ENCODE results near the gene NUB1. TPM values are rescaled to one million over a fixed set of nuclear protein-coding genes. Genes with fewer than 3 reads are reported as not detected.

The NUB1 gene
- total RNA-seq, 4 donors from 2014 or later = 16.8 to 46.7 (median 26.1) TPM

DNA sequence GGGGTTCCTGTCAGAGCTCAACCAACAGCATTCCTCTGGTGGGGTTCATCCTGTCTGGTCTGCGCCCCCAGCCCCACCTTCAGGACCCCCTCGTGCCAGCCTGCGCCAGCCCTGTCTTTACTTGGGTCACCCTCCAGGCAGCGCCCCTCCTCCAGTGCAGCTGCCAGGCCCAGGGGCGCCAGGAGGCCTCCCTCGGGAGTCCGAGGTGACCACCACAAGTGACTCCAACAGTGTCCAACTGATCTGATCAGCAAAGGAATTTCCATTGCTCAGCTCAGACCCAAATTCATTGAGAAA is 57.6 kb downstream of the NUB1 start:
- Histone ChIP-seq H3K4me1 (peaks cover 0 to 11% (median 6%) of the 10 kb centered on the region in 3 donors), H3K4me3 (no peak overlapping the region), H3K27ac (no peak overlapping the region), H3K36me3 (no peaks in the 10 kb centered on the region), H3K27me3 (peaks cover 0 to 33% (median 0%) of the 10 kb centered on the region in 4 donors), H3K9me3 (no peaks in the 10 kb centered on the region)
- TF ChIP-seq, protein P1, sequence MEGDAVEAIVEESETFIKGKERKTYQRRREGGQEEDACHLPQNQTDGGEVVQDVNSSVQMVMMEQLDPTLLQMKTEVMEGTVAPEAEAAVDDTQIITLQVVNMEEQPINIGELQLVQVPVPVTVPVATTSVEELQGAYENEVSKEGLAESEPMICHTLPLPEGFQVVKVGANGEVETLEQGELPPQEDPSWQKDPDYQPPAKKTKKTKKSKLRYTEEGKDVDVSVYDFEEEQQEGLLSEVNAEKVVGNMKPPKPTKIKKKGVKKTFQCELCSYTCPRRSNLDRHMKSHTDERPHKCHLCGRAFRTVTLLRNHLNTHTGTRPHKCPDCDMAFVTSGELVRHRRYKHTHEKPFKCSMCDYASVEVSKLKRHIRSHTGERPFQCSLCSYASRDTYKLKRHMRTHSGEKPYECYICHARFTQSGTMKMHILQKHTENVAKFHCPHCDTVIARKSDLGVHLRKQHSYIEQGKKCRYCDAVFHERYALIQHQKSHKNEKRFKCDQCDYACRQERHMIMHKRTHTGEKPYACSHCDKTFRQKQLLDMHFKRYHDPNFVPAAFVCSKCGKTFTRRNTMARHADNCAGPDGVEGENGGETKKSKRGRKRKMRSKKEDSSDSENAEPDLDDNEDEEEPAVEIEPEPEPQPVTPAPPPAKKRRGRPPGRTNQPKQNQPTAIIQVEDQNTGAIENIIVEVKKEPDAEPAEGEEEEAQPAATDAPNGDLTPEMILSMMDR (IDR thresholded peaks at IDR 0.05) = no peak
- no peak for TF ChIP-seq POLR2A (IDR thresholded peaks at IDR 0.05)
- 93% methylated on average over 3 of the region's 7 CpGs; no CpG with 5 or more reads in 1 of the 2 donors for WGBS, 2 donors
- intact Hi-C loops (cut with DNase I) = no loop called here
- DNase-seq = no peak

DNA sequence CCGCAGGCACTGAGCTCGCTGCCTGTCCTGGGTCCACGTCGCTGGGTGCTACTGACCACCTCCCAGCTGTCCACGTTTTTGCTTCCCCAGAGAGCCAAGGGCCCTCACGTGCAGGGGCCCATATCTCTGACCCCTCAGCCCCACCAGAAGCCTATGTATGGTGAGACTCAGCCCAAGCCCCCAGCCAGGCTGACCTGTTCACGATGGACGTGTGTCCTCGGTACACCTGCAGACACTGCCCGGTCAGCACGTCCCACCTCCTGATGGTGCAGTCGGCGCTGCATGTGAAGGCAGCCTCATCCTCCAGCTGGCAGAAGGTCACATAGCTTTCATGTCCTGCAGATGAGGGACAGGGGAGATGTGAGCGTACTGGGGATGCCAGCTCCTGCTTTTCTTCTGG is 58.3 kb downstream of the NUB1 start:
- intact Hi-C loops (cut with DNase I) = no loop called here
- Histone ChIP-seq H3K4me1 (peaks cover 0 to 17% (median 8%) of the 10 kb centered on the region in 3 donors), H3K27ac (no peak overlapping the region), H3K4me3 (no peak overlapping the region), H3K9me3 (no peaks in the 10 kb centered on the region), H3K36me3 (no peaks in the 10 kb centered on the region), H3K27me3 (peaks cover 0 to 30% (median 0%) of the 10 kb centered on the region in 4 donors)
- 80 to 85% methylated on average over 9 to 11 of the region's 14 CpGs for WGBS, 2 donors
- DNase-seq = no peak
- TF ChIP-seq, protein P1 (IDR thresholded peaks at IDR 0.05) = no peak
- no peak for TF ChIP-seq POLR2A (IDR thresholded peaks at IDR 0.05)

DNA sequence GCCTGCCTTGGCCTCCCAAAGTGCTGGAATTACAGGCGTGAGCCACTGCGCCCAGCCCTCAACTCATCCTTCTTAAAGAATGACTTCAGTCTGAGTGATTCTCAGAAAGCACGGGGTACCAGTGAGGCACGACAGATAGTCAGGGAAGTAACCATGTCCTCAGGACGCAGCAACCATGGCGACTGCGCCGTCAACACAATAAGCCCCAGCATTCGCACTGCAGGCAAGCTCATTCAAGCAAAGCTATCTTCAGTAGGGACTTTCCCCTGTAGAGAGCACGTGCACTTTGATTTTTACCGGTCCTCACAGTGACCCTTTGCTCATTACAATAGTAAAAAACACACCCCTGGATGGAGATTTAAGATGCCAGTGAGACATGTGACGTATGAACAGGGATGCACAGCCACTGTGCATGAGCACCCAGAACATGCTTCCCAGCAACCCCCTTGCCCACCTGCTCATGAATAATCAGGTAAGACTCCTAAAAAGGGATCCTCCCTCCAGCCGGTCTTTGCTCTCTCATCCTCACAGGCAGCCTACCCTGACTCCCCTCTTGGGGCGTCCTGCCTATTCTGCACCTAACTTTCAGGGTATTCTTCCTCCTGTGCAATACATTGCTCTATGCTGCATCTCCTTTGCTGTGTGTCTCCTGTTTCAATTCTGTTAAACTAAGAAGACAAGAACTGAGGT is 59.2 kb downstream of the NUB1 start:
- no peak overlapping the region for H3K4me3 ChIP-seq
- H3K27ac ChIP-seq = no peak overlapping the region
- TF ChIP-seq, protein P1 (IDR thresholded peaks at IDR 0.05) = no peak
- TF ChIP-seq POLR2A (IDR thresholded peaks at IDR 0.05) = no peak
- 41% methylated on average over 5 to 9 of the region's 14 CpGs for whole genome bisulfite sequencing, 2 donors
- peaks cover 0 to 32% (median 0%) of the 10 kb centered on the region in 4 donors for H3K27me3 ChIP-seq
- no peaks in the 10 kb centered on the region for H3K36me3 ChIP-seq
- intact Hi-C loops (cut with DNase I) = no loop called here
- DNase-seq = no peak
- H3K4me1 ChIP-seq = peaks cover 0 to 21% (median 8%) of the 10 kb centered on the region in 3 donors
- H3K9me3 ChIP-seq = no peaks in the 10 kb centered on the region

DNA sequence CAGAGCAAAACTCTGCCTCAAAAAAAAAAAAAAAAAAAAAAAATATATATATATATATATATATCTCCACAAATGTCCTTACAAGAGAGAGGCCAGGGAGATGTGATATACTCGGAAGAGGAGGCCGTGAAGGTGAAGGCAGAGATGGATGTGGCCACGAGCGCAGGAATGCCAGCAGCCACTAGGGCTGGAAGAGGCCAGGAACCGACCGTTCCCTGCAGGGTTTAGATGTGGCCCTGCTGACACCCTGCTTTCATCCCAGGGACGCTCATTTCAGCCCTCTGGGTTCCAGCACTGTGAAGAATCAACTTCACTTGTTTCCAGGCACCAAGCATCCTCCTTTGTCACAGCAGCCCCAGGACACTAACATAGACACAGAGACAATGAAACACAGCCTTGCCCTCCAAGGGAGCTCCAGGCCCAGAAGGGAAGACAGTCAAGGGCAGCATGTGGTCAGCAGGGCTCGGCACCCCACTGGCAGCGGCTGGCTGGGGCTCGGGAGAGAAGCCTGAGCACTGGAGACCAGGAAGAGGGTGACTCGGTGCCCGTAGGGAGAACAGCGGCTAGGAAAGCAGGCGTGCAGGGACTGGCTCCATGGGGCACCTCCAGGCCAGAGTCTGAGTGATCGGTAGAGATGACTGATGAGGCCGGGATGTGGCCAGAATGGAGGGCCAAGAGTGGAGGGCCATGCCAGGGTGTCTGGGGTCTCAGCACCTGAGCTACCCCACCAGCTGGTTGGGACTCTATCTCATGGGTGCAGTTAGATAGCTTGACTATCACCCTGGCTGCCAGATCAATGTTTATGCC is 60.6 kb downstream of the NUB1 start:
- DNase-seq = no peak
- peaks cover 0 to 21% (median 8%) of the 10 kb centered on the region in 3 donors for H3K4me1 ChIP-seq
- no peaks in the 10 kb centered on the region for H3K36me3 ChIP-seq
- TF ChIP-seq POLR2A (IDR thresholded peaks at IDR 0.05) = no peak
- TF ChIP-seq, protein P1 (IDR thresholded peaks at IDR 0.05) = no peak
- 77 to 90% methylated on average over 9 to 16 of the region's 16 CpGs for whole genome bisulfite sequencing, 2 donors
- no peak overlapping the region for H3K27ac ChIP-seq
- no peak overlapping the region for H3K4me3 ChIP-seq
- H3K9me3 ChIP-seq = no peaks in the 10 kb centered on the region
- H3K27me3 ChIP-seq = peaks cover 0 to 36% (median 0%) of the 10 kb centered on the region in 4 donors
- intact Hi-C loops (cut with DNase I) = no loop called here

DNA sequence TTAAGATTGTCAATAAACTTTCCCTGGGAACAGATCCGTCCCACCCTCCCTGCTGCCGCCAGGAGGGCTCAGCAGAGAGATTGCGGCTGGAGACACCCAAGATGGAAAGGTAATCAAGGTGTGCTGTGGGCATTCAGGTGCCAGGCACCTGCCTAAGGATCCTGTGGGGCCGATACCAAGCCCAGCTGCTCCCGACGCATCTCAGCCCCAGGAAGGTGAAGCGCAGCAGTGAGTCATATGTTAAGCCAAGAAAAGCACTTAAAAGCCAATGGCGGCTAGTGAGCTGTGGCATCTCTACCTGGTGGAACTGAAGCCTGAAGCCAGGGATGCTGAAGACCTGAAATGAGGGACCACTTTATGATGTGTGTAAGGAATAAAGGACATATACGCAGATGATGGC is 62.2 kb downstream of the NUB1 start:
- DNase-seq = no peak
- Histone ChIP-seq H3K27me3 (peaks cover 0 to 52% (median 2%) of the 10 kb centered on the region in 4 donors), H3K4me3 (no peak overlapping the region), H3K4me1 (peaks cover 0 to 24% (median 8%) of the 10 kb centered on the region in 3 donors), H3K9me3 (no peaks in the 10 kb centered on the region), H3K36me3 (no peaks in the 10 kb centered on the region), H3K27ac (peak overlapping the region in 1 of 4 donors; percentile 44)
- 44 to 65% methylated on average over 9 of the region's 9 CpGs for WGBS, 2 donors
- no peak for TF ChIP-seq POLR2A (IDR thresholded peaks at IDR 0.05)
- TF ChIP-seq, protein P1 (IDR thresholded peaks at IDR 0.05) = no peak
- intact Hi-C loops (cut with DNase I) = no loop called here
